Muscle of arm (tissue), 12 donors: ENCODE data around the gene RNF13. TPM values are rescaled to one million over a fixed set of nuclear protein-coding genes. Genes with fewer than 3 reads are reported as not detected.
"Not testable (repeated sequence)": the region's sequence is repeated elsewhere in the genome, so short reads cannot be mapped to it uniquely, and the experiment has no call there.

Source experiments
- DNase-seq: peaks from one replicate; pipeline ENCODE4 v3.0.0-alpha.2; 2013
- polyA plus RNA-seq, 12 donors: library from polyadenylated mRNA; unstranded; fragments of 120-200 nt; gene quantifications; one replicate each; pipeline ENCODE4 v1.2.1, GENCODE V29; 2013; ENCODE audit not compliant: insufficient read length in 12 of 12

RNF13 gene
- polyA plus RNA-seq, 12 donors = 35.9 to 61.1 (median 45.8) TPM; not detected in 1

- DNase-seq = not testable (repeated sequence)
Measured at GRCh38 chr3:149983053-149983452, 170.0 kb downstream of the RNF13 start.

GRCh38 chr3:149983628-149984027 lies 170.6 kb downstream of the RNF13 start:
- DNase-seq = no peak

GRCh38 chr3:149989307-149989706 lies 176.3 kb downstream of the RNF13 start:
- DNase-seq = no peak

- DNase-seq = no peak
Measured at GRCh38 chr3:149990423-149990948, 177.5 kb downstream of the RNF13 start.

- no peak for DNase-seq
Measured at GRCh38 chr3:149992416-149993058, 179.5 kb downstream of the RNF13 start.

- DNase-seq = no peak
Measured at GRCh38 chr3:149998946-149999345, 185.9 kb downstream of the RNF13 start.

GRCh38 chr3:149999421-149999820 lies 186.4 kb downstream of the RNF13 start:
- DNase-seq = no peak

GRCh38 chr3:150000641-150001040 lies 187.6 kb downstream of the RNF13 start:
- DNase-seq = no peak

GRCh38 chr3:150005243-150006112 lies 192.5 kb downstream of the RNF13 start:
- DNase-seq = no peak

GRCh38 chr3:150006794-150007193 lies 193.8 kb downstream of the RNF13 start:
- no peak for DNase-seq

Other genes starting within 250 kb of the RNF13 start
- gene WWTR1, start 155.2 kb upstream of the RNF13 start, polyA plus RNA-seq = 10 to 100 TPM in 11 of 12 donors, not detected in 1; 65.8 to 93.3 (median 77.5) TPM
- gene COMMD2, start 60.7 kb upstream of the RNF13 start, polyA plus RNA-seq = 10 to 100 TPM in 11 of 12 donors, not detected in 1; 27.8 to 45.0 (median 37.8) TPM
- gene ANKUB1, start 20.7 kb upstream of the RNF13 start, polyA plus RNA-seq = under 1 TPM in 4 of 12 donors, not detected in 8; 0.16 to 0.61 (median 0.35) TPM
- gene PFN2, start 157.7 kb downstream of the RNF13 start, polyA plus RNA-seq = 100 to 1,000 TPM in 11 of 12 donors, not detected in 1; 176 to 299 (median 280) TPM